Naive thymus-derived CD4-positive, alpha-beta T cell (primary cell): Measurements from ENCODE around the gene ZCWPW1. TPM values are rescaled to one million over a fixed set of nuclear protein-coding genes. Genes with fewer than 3 reads are reported as not detected.
"Not testable (repeated sequence)": the region's sequence is repeated elsewhere in the genome, so short reads cannot be mapped to it uniquely, and the experiment has no call there.

Source experiments
- ATAC-seq: fragments of 150-1000 bp; cut with Tn5 transposase; 2 replicates; pipeline ENCODE4 v1.10.0; 2021; ENCODE audit warnings: mild to moderate bottlenecking, moderate library complexity
- CTCF ChIA-PET: fragments of 350-600 bp; sonication (Branson Sonifier 250); formaldehyde crosslinking; loops from one replicate; lab custom pipeline; 2021; ENCODE audit warnings: antibody characterized with exemption; lab: Charles Lee
- POLR2A ChIA-PET: fragments of 350-600 bp; sonication (Branson Sonifier 250); formaldehyde crosslinking; loops from one replicate; lab custom pipeline; 2021; ENCODE audit warnings: antibody characterized with exemption, inconsistent platforms; lab: Charles Lee
- DNase-seq, 9 donors: peaks; one replicate each; pipeline versions ENCODE4 v3.0.0 to v3.0.0-alpha.2; 2020 to 2022; ENCODE audit warnings: mixed read lengths in 1 of 9
- H3K27ac ChIP-seq: one replicate; pipeline ENCODE4 v1.7.0; 2013; ENCODE audit warnings: mild to moderate bottlenecking, low read depth, low read length, moderate library complexity
- H3K27me3 ChIP-seq, 2 donors: one replicate each; pipeline ENCODE4 v1.7.0; 2013; ENCODE audit warnings: low read length in 2 of 2, mild to moderate bottlenecking in 2 of 2, moderate library complexity in 2 of 2; ENCODE audit not compliant: control insufficient read depth in 2 of 2, insufficient read depth in 2 of 2
- H3K36me3 ChIP-seq, 3 experiments: 1 replicate in 2 of 3; 2 replicates in 1 of 3; pipeline ENCODE4 v1.7.0; 2013; ENCODE audit warnings: low read length in 3 of 3, mild to moderate bottlenecking in 3 of 3, moderate library complexity in 1 of 3; ENCODE audit not compliant: insufficient read depth in 3 of 3, control insufficient read depth in 2 of 3
- H3K4me1 ChIP-seq, 2 donors: one replicate each; pipeline ENCODE4 v1.7.0; 2013; ENCODE audit warnings: low read length in 2 of 2, mild to moderate bottlenecking in 2 of 2, moderate library complexity in 1 of 2; ENCODE audit not compliant: control insufficient read depth in 2 of 2, insufficient read depth in 2 of 2
- H3K4me3 ChIP-seq: 2 replicates; pipeline ENCODE4 v1.7.0; 2013; ENCODE audit warnings: mild to moderate bottlenecking, low read length
- H3K9me3 ChIP-seq, 3 experiments: 1 replicate in 2 of 3; 2 replicates in 1 of 3; pipeline ENCODE4 v1.7.0; 2013; ENCODE audit warnings: low read length in 3 of 3; ENCODE audit not compliant: control insufficient read depth in 2 of 3
- H3K27ac Mint-ChIP-seq, 9 donors: one replicate each; pipeline ENCODE4 v1.8.0; 2020 to 2022; ENCODE audit warnings: mixed read lengths in 9 of 9, mild to moderate bottlenecking in 8 of 9, moderate library complexity in 5 of 9, inconsistent platforms in 2 of 9
- H3K27me3 Mint-ChIP-seq, 5 donors: one replicate each; pipeline ENCODE4 v1.8.0; 2021 to 2022; ENCODE audit warnings: mixed read lengths in 5 of 5, mild to moderate bottlenecking in 1 of 5
- H3K36me3 Mint-ChIP-seq, 5 donors: one replicate each; pipeline ENCODE4 v1.8.0; 2020 to 2022; ENCODE audit warnings: mixed read lengths in 5 of 5, mild to moderate bottlenecking in 3 of 5, inconsistent platforms in 1 of 5
- H3K4me1 Mint-ChIP-seq, 7 donors: one replicate each; pipeline ENCODE4 v1.8.0; 2020 to 2022; ENCODE audit warnings: mixed read lengths in 7 of 7, mild to moderate bottlenecking in 3 of 7, inconsistent platforms in 1 of 7
- H3K4me3 Mint-ChIP-seq, 10 donors: one replicate each; pipeline ENCODE4 v1.8.0; 2020 to 2022; ENCODE audit warnings: mild to moderate bottlenecking in 10 of 10, mixed read lengths in 10 of 10, moderate library complexity in 6 of 10, inconsistent platforms in 2 of 10
- H3K9me3 Mint-ChIP-seq, 11 donors: one replicate each; pipeline ENCODE4 v1.8.0; 2020 to 2022; ENCODE audit warnings: mixed read lengths in 11 of 11, mild to moderate bottlenecking in 4 of 11, inconsistent platforms in 1 of 11, moderate library complexity in 1 of 11
- intact Hi-C, 2 donors: fragments of 100-400 bp; cut with micrococcal nuclease; formaldehyde crosslinking; loops; one replicate each; pipeline ENCODE4 v1.15.1; 2023
- polyA plus RNA-seq, 2 donors: library from polyadenylated mRNA; unstranded; fragments of 300-500 nt; fragmentation: Illumina TruSeq; gene quantifications; one replicate each; pipeline ENCODE4 v1.2.3, GENCODE V29; 2021
- total RNA-seq, 6 experiments: library from RNA in 5 of 6; stranded (reverse) in 5 of 6; gene quantifications; 1 replicate in 5 of 6; 2 replicates in 1 of 6; pipeline ENCODE4 v1.2.3 and lab custom pipeline; 2021 to 2026

The ZCWPW1 gene
- total and polyA plus RNA-seq, 7 experiments from 2014 or later = 4.1 to 18.6 (median 7.1) TPM

DNA sequence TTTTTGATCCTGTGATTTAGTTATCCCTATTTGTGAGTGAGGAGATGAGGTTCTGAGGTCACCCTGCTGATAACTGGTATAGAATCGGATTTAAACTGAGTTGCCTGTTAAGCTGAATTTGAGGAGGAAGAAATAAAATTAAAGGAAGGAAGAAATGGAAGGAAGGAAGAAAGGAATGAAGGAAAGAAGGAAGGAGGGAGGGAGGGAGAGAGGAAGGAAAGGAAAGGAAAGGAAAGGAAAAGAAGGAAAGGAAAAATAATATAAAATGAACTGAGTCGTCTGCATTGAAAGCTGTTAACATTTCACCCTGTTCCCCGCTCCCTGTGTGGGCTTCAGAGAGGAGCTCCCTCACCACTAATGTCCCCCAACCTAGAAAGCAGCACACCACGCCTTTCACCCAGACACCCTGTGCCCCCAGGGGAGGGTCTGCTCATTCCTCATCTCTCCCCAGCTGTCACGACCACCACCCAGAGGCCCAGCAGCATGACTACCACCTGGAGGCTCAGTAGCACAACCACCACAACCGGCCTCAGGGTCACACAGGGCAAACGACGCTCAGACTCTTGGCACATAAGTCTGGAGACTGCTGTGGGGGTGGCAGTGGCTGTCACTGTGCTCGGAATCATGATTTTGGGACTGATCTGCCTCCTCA is 38.9 kb downstream of the ZCWPW1 start:
- H3K36me3 Mint-ChIP-seq = no peaks in the 10 kb centered on the region
- no peak for DNase-seq
- Histone ChIP-seq H3K4me1 (no peaks in the 10 kb centered on the region), H3K9me3 (no peaks in the 10 kb centered on the region), H3K36me3 (no peaks in the 10 kb centered on the region), H3K27ac (no peak overlapping the region), H3K27me3 (no peaks in the 10 kb centered on the region), H3K4me3 (no peak overlapping the region)
- H3K4me1 Mint-ChIP-seq = peaks cover 0 to 10% (median 0%) of the 10 kb centered on the region in 7 donors
- peak overlapping the region in 1 of 9 donors; percentile 46 for H3K27ac Mint-ChIP-seq
- intact Hi-C loops = no loop called here
- ATAC-seq = no peak
- H3K9me3 Mint-ChIP-seq = no peaks in the 10 kb centered on the region
- H3K27me3 Mint-ChIP-seq = peaks cover 0 to 48% (median 3%) of the 10 kb centered on the region in 5 donors
- POLR2A ChIA-PET = no interaction called here
- CTCF ChIA-PET = no interaction called here
- H3K4me3 Mint-ChIP-seq = no peak overlapping the region

DNA sequence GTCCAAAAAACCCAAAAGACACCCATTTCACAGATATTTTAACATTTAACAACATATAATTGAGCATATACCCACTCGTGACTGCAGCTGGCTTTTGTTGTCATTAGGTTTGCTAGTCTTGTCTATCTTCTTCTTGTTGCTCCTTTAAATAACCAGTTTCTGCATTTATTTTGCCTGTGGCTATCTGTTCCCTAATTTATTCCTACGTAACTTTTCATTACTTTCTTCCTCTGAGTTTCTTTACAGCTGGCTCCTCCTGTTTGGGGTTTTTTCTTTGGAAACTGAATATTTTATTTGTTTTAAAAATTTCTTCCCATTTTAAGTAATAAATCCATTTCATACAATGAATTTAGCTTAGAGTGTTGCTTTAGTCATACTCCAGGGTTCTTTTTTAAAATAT is 40.8 kb downstream of the ZCWPW1 start:
- ChIA-PET CTCF (no interaction called here), POLR2A (no interaction called here)
- intact Hi-C loops = no loop called here
- H3K36me3 ChIP-seq = no peaks in the 10 kb centered on the region
- H3K4me1 ChIP-seq = no peaks in the 10 kb centered on the region
- ATAC-seq (no peak), DNase-seq (no peak)
- no peaks in the 10 kb centered on the region for H3K9me3 Mint-ChIP-seq
- no peak overlapping the region for H3K4me3 Mint-ChIP-seq
- H3K36me3 Mint-ChIP-seq = peaks cover 0 to 6% (median 0%) of the 10 kb centered on the region in 5 donors
- H3K4me3 ChIP-seq = no peak overlapping the region
- no peaks in the 10 kb centered on the region for H3K27me3 ChIP-seq
- peaks cover 0 to 21% (median 6%) of the 10 kb centered on the region in 7 donors for H3K4me1 Mint-ChIP-seq
- H3K27ac Mint-ChIP-seq = no peak overlapping the region
- H3K27me3 Mint-ChIP-seq = peaks cover 0 to 42% (median 3%) of the 10 kb centered on the region in 5 donors
- H3K27ac ChIP-seq = no peak overlapping the region
- H3K9me3 ChIP-seq = no peaks in the 10 kb centered on the region

GRCh38 chr7:100386940-100387339 is 41.6 kb downstream of the ZCWPW1 start:
- Mint-ChIP-seq H3K4me1 (peaks cover 0 to 21% (median 8%) of the 10 kb centered on the region in 7 donors), H3K27ac (no peak overlapping the region), H3K36me3 (peaks cover 0 to 6% (median 0%) of the 10 kb centered on the region in 5 donors), H3K27me3 (peaks cover 0 to 35% (median 3%) of the 10 kb centered on the region in 5 donors), H3K4me3 (no peak overlapping the region), H3K9me3 (no peaks in the 10 kb centered on the region)
- Histone ChIP-seq H3K4me1 (no peaks in the 10 kb centered on the region), H3K27me3 (no peaks in the 10 kb centered on the region), H3K36me3 (no peaks in the 10 kb centered on the region), H3K27ac (no peak overlapping the region), H3K9me3 (no peaks in the 10 kb centered on the region), H3K4me3 (no peak overlapping the region)
- ATAC-seq (no peak), DNase-seq (no peak)
- intact Hi-C loops = no loop called here
- ChIA-PET POLR2A (no interaction called here), CTCF (no interaction called here)

DNA sequence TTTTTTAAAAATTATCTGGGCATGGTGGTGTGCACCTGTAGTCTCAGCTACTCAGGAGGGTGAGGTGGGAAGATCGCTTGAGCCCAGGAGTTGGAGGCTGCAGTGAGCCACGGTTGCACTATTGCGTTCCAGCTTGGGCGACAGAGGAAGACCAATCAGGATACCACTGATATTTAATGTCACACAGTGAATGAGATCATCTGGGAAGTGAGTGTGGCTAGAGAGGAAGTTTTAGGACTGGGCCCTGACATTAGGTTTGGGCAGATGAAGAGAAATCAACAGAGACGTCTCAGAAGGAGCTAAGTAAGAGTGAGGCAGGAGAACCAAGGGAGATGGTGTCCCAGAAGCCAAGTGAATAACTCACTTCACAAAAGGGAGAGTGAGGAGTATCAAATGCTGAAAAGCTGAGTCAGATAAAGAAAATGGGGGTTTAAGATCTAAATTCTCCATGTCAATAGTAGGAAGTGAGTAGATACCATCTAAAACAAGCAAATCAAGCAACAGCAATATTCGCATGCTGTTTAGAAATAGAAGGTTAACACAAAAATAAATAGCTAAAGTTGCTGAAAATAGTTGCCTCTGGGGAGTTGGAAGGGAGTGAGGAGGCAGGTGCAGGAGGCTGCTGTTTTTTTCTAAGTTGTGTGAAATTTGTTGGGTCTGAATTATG is 43.7 kb downstream of the ZCWPW1 start:
- no peak overlapping the region for H3K27ac ChIP-seq
- Mint-ChIP-seq H3K9me3 (no peaks in the 10 kb centered on the region), H3K27ac (no peak overlapping the region), H3K4me1 (peaks cover 0 to 17% (median 8%) of the 10 kb centered on the region in 7 donors), H3K27me3 (peaks cover 0 to 22% (median 3%) of the 10 kb centered on the region in 5 donors), H3K4me3 (no peak overlapping the region), H3K36me3 (peaks cover 0 to 6% (median 0%) of the 10 kb centered on the region in 5 donors)
- no peak overlapping the region for H3K4me3 ChIP-seq
- H3K4me1 ChIP-seq = no peaks in the 10 kb centered on the region
- no peaks in the 10 kb centered on the region for H3K27me3 ChIP-seq
- H3K36me3 ChIP-seq = no peaks in the 10 kb centered on the region
- POLR2A ChIA-PET = no interaction called here
- ATAC-seq (peak; percentile 46), DNase-seq (no peak)
- intact Hi-C loops = no loop called here
- CTCF ChIA-PET = no interaction called here
- H3K9me3 ChIP-seq = no peaks in the 10 kb centered on the region

DNA sequence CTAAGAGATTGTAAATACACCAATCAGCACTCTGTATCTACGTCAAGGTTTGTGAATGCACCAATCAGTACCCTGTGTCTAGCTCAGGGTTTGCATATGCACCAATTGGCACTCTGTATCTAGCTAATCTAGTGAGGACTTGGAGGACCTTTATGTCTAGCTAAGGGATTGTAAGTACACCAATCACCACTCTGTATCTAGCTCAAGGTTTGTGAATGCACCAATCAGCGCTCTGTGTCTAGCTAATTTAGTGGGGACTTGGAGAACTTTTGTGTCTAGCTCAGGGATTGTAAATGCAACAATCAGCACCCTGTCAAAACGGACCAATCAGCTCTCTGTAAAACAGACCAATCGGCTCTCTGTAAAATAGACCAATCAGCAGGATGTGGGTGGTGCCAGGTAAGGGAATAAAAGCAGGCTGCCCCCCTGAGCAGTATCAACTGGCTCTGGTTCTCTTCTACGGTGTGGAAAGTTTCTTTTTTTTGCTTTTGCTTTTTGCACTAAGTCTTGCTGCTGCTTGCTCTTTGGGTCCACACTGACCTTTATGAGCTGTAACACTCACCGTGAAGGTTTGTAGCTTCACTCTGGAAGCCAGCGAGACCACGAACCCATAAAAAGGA is 46.2 kb downstream of the ZCWPW1 start:
- H3K27me3 ChIP-seq, H3K27ac ChIP-seq, intact Hi-C loops, H3K9me3 Mint-ChIP-seq, H3K4me1 ChIP-seq, H3K36me3 Mint-ChIP-seq, H3K4me3 ChIP-seq, H3K27me3 Mint-ChIP-seq, POLR2A ChIA-PET, H3K36me3 ChIP-seq, H3K9me3 ChIP-seq: not testable (repeated sequence)
- H3K27ac Mint-ChIP-seq = peak overlapping the region in 4 of 9 donors; percentile 39 to 90 (median 68)
- peaks cover 0 to 16% (median 8%) of the 10 kb centered on the region in 7 donors for H3K4me1 Mint-ChIP-seq
- peak overlapping the region in 3 of 10 donors; percentile 9 to 56 (median 32) for H3K4me3 Mint-ChIP-seq
- peak in 1 of 9 donors; percentile 12 for DNase-seq
- CTCF ChIA-PET = interaction anchor here (0.7 kb wide), 1 partner anchor 406 kb away, joined by 3 read pairs; no protein-coding TSS in a partner anchor
- peak; percentile 34 for ATAC-seq

GRCh38 chr7:100381531-100382233 is 46.8 kb downstream of the ZCWPW1 start:
- H3K9me3 Mint-ChIP-seq, H3K36me3 ChIP-seq, DNase-seq, H3K4me3 Mint-ChIP-seq, POLR2A ChIA-PET, H3K9me3 ChIP-seq, H3K36me3 Mint-ChIP-seq, H3K27ac ChIP-seq, ATAC-seq, H3K4me3 ChIP-seq, H3K4me1 ChIP-seq, intact Hi-C loops, H3K27me3 Mint-ChIP-seq, H3K27ac Mint-ChIP-seq, H3K27me3 ChIP-seq: not testable (repeated sequence)
- CTCF ChIA-PET = interaction anchor here (0.7 kb wide), 1 partner anchor 407 kb away, joined by 3 read pairs; no protein-coding TSS in a partner anchor
- H3K4me1 Mint-ChIP-seq = peaks cover 0 to 16% (median 8%) of the 10 kb centered on the region in 7 donors
